Measurements from ENCODE around the gene KLHL29. TPM values are rescaled to one million over a fixed set of nuclear protein-coding genes. Genes with fewer than 3 reads are reported as not detected.

KLHL29 gene
- total RNA-seq, 4 donors from 2014 or later, result 7.6 to 15.3 (median 8.4) TPM

DNA sequence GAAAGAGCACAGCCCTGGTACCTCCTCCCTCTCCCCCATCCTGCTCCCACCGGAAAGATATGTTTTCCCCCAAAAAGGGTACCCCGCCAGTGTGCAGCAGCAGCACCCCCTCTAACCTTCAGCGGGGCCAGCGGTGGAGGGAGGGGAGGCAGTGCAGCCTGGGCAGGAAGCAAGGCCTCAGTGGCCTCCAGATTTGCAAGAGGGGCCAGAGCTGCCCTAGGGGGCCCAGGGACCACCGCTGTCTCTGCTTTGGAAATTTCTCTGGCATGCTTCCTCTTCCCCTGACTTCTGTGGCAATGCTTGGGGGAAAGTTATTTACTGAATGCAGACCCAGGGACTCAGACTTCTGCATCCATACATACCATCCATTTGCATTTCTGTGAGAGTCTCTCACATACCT is 111.5 kb downstream of the KLHL29 start:
- TF ChIP-seq, protein P1, sequence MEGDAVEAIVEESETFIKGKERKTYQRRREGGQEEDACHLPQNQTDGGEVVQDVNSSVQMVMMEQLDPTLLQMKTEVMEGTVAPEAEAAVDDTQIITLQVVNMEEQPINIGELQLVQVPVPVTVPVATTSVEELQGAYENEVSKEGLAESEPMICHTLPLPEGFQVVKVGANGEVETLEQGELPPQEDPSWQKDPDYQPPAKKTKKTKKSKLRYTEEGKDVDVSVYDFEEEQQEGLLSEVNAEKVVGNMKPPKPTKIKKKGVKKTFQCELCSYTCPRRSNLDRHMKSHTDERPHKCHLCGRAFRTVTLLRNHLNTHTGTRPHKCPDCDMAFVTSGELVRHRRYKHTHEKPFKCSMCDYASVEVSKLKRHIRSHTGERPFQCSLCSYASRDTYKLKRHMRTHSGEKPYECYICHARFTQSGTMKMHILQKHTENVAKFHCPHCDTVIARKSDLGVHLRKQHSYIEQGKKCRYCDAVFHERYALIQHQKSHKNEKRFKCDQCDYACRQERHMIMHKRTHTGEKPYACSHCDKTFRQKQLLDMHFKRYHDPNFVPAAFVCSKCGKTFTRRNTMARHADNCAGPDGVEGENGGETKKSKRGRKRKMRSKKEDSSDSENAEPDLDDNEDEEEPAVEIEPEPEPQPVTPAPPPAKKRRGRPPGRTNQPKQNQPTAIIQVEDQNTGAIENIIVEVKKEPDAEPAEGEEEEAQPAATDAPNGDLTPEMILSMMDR (IDR thresholded peaks at IDR 0.05; ENCODE audit: low read depth), result no peak

DNA sequence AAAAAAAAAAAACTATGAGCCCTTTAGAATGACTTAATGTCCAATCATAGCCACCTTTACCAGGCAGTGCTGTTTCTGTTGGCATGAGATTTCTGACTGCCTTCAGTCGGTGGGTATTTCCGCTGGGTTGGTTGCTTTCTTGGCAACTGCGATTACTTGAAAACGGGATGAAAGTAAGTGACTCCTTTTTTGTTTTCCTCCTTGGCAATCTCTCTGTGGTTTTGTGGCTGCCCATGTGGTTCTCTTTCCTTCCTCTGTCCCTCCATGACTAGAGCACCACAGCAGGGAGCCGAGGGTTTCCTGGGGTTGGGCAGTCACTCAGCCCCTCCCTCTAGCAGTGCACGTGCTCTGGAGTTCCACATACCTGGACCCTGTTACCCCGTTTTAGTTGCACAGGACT is 112.1 kb downstream of the KLHL29 start:
- TF ChIP-seq, protein P1 (IDR thresholded peaks at IDR 0.05; ENCODE audit: low read depth), result no peak

DNA sequence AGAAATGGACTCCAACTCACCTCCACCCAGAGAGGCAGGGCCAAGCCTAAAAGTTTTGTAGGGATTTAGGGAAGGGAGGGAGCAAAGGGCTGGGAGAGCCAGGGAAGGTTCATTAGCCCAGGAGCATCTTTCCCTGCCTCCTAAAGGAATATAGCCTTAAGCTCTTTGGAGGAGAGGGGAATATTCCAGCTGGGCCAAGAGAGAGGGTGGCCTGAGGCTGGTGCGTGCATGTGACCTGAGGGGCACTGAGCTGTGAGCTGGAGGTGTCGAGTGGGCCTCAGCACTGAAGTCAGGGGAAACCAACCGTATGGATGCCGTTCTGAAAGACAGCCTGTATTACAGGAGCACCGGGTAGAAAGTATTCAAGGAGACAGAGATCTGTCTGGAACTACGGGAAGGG is 112.6 kb downstream of the KLHL29 start:
- TF ChIP-seq, protein P1 (IDR thresholded peaks at IDR 0.05; ENCODE audit: low read depth), result no peak

DNA sequence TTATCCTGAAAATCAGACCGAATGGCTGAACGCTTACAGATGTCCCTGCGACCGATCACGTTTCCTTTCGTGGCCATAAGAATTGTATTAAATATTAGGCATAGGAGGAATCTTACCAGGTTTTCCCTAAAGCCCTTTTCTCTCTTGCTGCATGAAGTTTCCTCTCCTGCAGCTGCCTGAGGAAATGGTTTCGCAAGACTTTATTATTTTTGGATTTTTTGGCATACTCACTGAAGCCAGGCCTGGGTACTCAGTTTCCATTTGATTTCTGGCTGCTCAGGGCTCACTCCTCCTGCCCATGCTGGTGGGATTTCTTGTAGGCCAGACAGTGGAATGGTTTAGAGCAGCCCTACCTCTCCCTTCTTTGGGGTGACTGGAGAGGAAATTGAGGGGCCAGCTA is 114.0 kb downstream of the KLHL29 start:
- TF ChIP-seq, protein P1 (IDR thresholded peaks at IDR 0.05; ENCODE audit: low read depth), result no peak

DNA sequence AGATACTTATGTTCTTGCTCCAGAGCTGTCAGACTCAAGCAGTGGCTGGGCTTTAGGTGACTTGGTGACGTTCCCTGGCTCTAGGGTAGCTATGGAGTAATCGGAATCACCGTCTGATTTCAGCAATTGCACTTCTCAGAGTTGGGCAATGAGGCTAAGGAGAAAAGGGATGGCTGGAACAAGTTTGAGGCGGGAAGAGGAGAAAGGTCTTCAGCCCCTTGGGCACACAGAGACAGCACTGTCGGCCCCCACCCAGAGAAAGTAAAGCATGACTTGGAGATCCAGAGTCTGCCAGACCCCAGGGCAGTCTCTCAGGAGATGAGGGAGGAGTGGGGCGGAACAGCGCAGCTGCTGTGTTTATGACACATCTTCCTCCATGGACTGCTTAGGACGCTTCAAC is 114.5 kb downstream of the KLHL29 start:
- TF ChIP-seq, protein P1 (IDR thresholded peaks at IDR 0.05; ENCODE audit: low read depth), result no peak

DNA sequence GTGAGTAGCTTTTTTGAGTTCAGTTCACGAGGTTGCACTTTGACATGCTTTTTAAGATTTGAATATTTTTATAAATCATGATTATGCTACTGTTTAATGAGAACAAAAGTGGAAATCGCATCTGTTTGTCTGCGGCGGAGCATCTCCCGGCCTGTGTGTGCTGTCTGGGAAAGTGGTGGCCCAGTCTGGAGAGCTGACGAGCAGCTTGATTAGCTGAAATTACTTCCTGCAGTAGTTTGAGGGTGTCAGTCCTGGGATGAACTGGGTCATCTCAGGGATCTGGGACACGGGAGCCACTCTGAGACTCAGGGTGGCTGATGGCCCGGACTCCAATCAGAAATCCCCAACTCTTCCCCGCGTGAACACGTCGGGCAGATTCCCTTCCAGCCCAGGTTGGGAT is 115.9 kb downstream of the KLHL29 start:
- TF ChIP-seq, protein P1 (IDR thresholded peaks at IDR 0.05; ENCODE audit: low read depth), result no peak

DNA sequence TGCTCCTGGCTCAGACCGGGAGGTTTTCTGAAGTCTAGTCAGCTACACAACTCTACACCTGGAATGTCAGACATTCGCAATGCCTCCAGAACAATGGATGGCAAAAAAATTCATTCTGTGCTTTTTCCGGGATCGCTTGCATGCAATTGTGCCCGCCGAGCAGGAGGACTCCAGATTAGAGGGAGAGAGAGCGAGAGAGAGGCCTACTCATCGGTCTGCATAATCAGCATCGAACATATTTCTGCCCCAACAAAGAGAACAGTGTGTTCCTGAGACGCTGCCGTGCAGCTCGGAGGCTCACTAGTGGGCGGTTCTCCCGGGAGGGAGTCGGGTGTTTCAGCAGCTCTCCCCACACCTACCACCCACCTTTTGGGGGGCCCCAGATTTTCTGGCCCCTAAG is 117.1 kb downstream of the KLHL29 start:
- TF ChIP-seq, protein P1 (IDR thresholded peaks at IDR 0.05; ENCODE audit: low read depth), result no peak
